ENCODE results near the gene KAT8. TPM values are rescaled to one million over a fixed set of nuclear protein-coding genes. Genes with fewer than 3 reads are reported as not detected.

Gene KAT8
- total and polyA plus RNA-seq, 9 of the 15 experiments (the other 6 are each of a cell fraction or from before 2014, with no cell fraction given) = 10.0 to 98.5 (median 76.4) TPM

GRCh38 chr16:31108035-31108793 lies 9.2 kb upstream of the KAT8 start, which contains the start of gene BCKDK:
TSS of gene BCKDK (plus strand) at chr16:31108386. CDS start at chr16:31109224, 838 bp downstream.
- Histone ChIP-seq H3K27me3 (ENCODE audit: control insufficient read depth in 2 of 2, insufficient read depth in 2 of 2, low read length in 2 of 2) (no peaks in the 10 kb centered on the region), H4K20me1 (replicated peaks; ENCODE audit: control insufficient read depth, insufficient read depth, low read length) (no peaks in the 10 kb centered on the region), H3K4me1 (replicated peaks in 1 of 2; ENCODE audit: control insufficient read depth in 2 of 2, insufficient read depth in 2 of 2, low read length in 2 of 2) (peaks cover 8 to 36% of the 10 kb centered on the region in 2 experiments), H3K9me3 (replicated peaks; ENCODE audit: control insufficient read depth, insufficient read depth, low read depth, low read length) (no peaks in the 10 kb centered on the region), H3K36me3 (ENCODE audit: control insufficient read depth, insufficient read depth, low read length) (peaks cover 41% of the 10 kb centered on the region; the same call in 2 of the 3 replicates), H3K4me2 (ENCODE audit: insufficient read depth, low read length) (peak within 1 kb of the TSS; percentile 81), H3K4me3 (peak within 1 kb of the TSS; percentile 98), H3K9me1 (ENCODE audit: control insufficient read depth, insufficient read depth, low read length) (no peaks in the 10 kb centered on the region), H3K9ac (ENCODE audit: insufficient read depth in 1 of 2, low read depth in 2 of 2, low read length in 2 of 2) (peak within 1 kb of the TSS; percentile 87 to 93), H3K27ac (ENCODE audit: extremely low read depth, low read depth, low read length) (peak within 1 kb of the TSS; percentile 61), H3K79me2 (ENCODE audit: control insufficient read depth, insufficient read depth, low read length) (peaks cover 13% of the 10 kb centered on the region), H2AFZ (ENCODE audit: low read depth, low read length) (peak within 1 kb of the TSS; percentile 99)
- ChIA-PET POLR2A (interaction anchor here (0.6 to 1.6 kb wide), 4 partner anchors 9 to 72 kb away, joined by 3 to 6 read pairs (median 4); partner anchors contain the start of genes FUS and KAT8), CTCF (ENCODE audit: low intra/inter-chr PET ratio) (no interaction called here)
- DNase-seq (ENCODE audit: extremely low read depth in 1 of 4, low spot score in 3 of 4) (peak; percentile 86 to 92 (median 88)), ATAC-seq (peak; percentile 96), FAIRE-seq (peak; percentile 84)
- intact Hi-C loops (cut with micrococcal nuclease) = loop anchor here (5.0 kb wide), 1 partner anchor 34 kb away; no protein-coding TSS in a partner anchor
- in situ Hi-C loops (cut with MboI) = no loop called here
- BruUV-seq (replicated peaks) = no TSS peak
- WGBS (ENCODE audit: insufficient coverage, low coverage, missing lambda C conversion rate) = 3% methylated on average over 46 of the region's 68 CpGs
- TF ChIP-seq ZNF239 (CRISPR knock-in tag; IDR thresholded peaks at IDR 0.05) (no peak), CREM (IDR thresholded peaks at IDR 0.05; ENCODE audit: low read depth) (peak; percentile 95), TRIM25 (IDR thresholded peaks at IDR 0.05; ENCODE audit: borderline replicate concordance) (no peak), POLR2A (conservative IDR thresholded peaks at IDR 0.05) (peak; percentile 63), ELF2 (CRISPR knock-in tag; IDR thresholded peaks at IDR 0.05) (0 out of 2 replicates have a peak, but pooled peaks have one; percentile 44), KLF13 (tag; IDR thresholded peaks at IDR 0.05; ENCODE audit: borderline replicate concordance, low read depth) (0 out of 2 replicates have a peak, but pooled peaks have one; percentile 34), FOXK2 (conservative IDR thresholded peaks at IDR 0.05 in 1 of 2, IDR thresholded peaks at IDR 0.05 in 1 of 2; ENCODE audit: low read depth in 2 of 2) (no peak), NR1H2 (CRISPR knock-in tag; IDR thresholded peaks at IDR 0.05) (0 out of 2 replicates have a peak, but pooled peaks have one; percentile 86), MEIS2 (IDR thresholded peaks at IDR 0.05; ENCODE audit: partially characterized antibody) (peak; percentile 41), RCOR1 (IDR thresholded peaks at IDR 0.05; ENCODE audit: borderline replicate concordance in 1 of 2, low read depth in 2 of 2, low read length in 2 of 2) (peak in 1 of 2 experiments; percentile 40; a peak in 1 of 4 replicates), KDM5B (IDR thresholded peaks at IDR 0.05; ENCODE audit: insufficient replicate concordance, low read depth, low read length) (peak; percentile 50), MAZ (CRISPR knock-in tag; conservative IDR thresholded peaks at IDR 0.05 in 1 of 2, IDR thresholded peaks at IDR 0.05 in 1 of 2) (peak in 1 of 2 experiments; percentile 17; a peak in 2 of 4 replicates), ZBED1 (IDR thresholded peaks at IDR 0.05) (no peak), BHLHE40 (IDR thresholded peaks at IDR 0.05; ENCODE audit: low read length) (peak; percentile 71)
